Limb (tissue), 2 donors: ENCODE results near the gene TPD52L2.
A peak's percentile ranks its signal among the peaks of the same experiment; 100 is the strongest.

ENCODE experiments used
- DNase-seq, 2 donors: peaks; one replicate each; pipeline ENCODE4 v3.0.0-alpha.2; 2016; ENCODE audit errors: extremely low spot score in 2 of 2

The TPD52L2 gene

GRCh38 chr20:63930971-63931553 lies 66.0 kb downstream of the TPD52L2 start:
- DNase-seq, result no peak

- no peak for DNase-seq
Measured at GRCh38 chr20:63931735-63932134, 66.7 kb downstream of the TPD52L2 start.

- no peak for DNase-seq
Measured at GRCh38 chr20:63932606-63933160, 67.6 kb downstream of the TPD52L2 start.

GRCh38 chr20:63933646-63934045 lies 68.6 kb downstream of the TPD52L2 start:
- no peak for DNase-seq

GRCh38 chr20:63934271-63935068 lies 69.4 kb downstream of the TPD52L2 start:
- no peak for DNase-seq

GRCh38 chr20:63935447-63935846 lies 70.4 kb downstream of the TPD52L2 start:
- no peak for DNase-seq

- no peak for DNase-seq
Measured at GRCh38 chr20:63937596-63937995, 72.5 kb downstream of the TPD52L2 start.

GRCh38 chr20:63939061-63939935 lies 74.2 kb downstream of the TPD52L2 start:
- peak in 1 of 2 donors; percentile 40 for DNase-seq

GRCh38 chr20:63940071-63940471 lies 75.0 kb downstream of the TPD52L2 start:
- no peak for DNase-seq

GRCh38 chr20:63940472-63941266 lies 75.6 kb downstream of the TPD52L2 start:
- DNase-seq, result no peak
